Activated CD8-positive, alpha-beta T cell treated with anti-CD3 and anti-CD28 coated beads for 36 hours (primary cell): ENCODE data around the gene MEGF11. TPM values are rescaled to one million over a fixed set of nuclear protein-coding genes. Genes with fewer than 3 reads are reported as not detected.
A peak's percentile ranks its signal among the peaks of the same experiment; 100 is the strongest.
"Not testable (repeated sequence)": the region's sequence is repeated elsewhere in the genome, so short reads cannot be mapped to it uniquely, and the experiment has no call there.

ENCODE experiments used
- ATAC-seq: fragments of 200-7000 bp; cut with Tn5 transposase; one replicate; pipeline ENCODE4 v1.10.0; 2021; ENCODE audit warnings: mild to moderate bottlenecking, moderate library complexity
- CTCF ChIA-PET: fragments of 350-600 bp; sonication (Branson Sonifier 250); formaldehyde crosslinking; loops from one replicate; lab custom pipeline; 2021; ENCODE audit warnings: antibody characterized with exemption; lab: Charles Lee
- POLR2A ChIA-PET: fragments of 350-600 bp; sonication (Branson Sonifier 250); formaldehyde crosslinking; loops from one replicate; lab custom pipeline; 2021; ENCODE audit warnings: antibody characterized with exemption; lab: Charles Lee
- DNase-seq: peaks from one replicate; pipeline ENCODE4 v3.0.0-alpha.2; 2020
- H3K27ac Mint-ChIP-seq: one replicate; pipeline ENCODE4 v1.8.0; 2021; ENCODE audit warnings: mild to moderate bottlenecking, mixed read lengths
- H3K27me3 Mint-ChIP-seq: one replicate; pipeline ENCODE4 v1.8.0; 2021; ENCODE audit warnings: mixed read lengths
- H3K36me3 Mint-ChIP-seq: one replicate; pipeline ENCODE4 v1.8.0; 2021; ENCODE audit warnings: low read depth, mixed read lengths
- H3K4me1 Mint-ChIP-seq: one replicate; pipeline ENCODE4 v1.8.0; 2021; ENCODE audit warnings: low read depth, mixed read lengths
- H3K4me3 Mint-ChIP-seq: one replicate; pipeline ENCODE4 v1.8.0; 2021; ENCODE audit warnings: mild to moderate bottlenecking, moderate library complexity, mixed read lengths
- H3K9me3 Mint-ChIP-seq: one replicate; pipeline ENCODE4 v1.8.0; 2021; ENCODE audit warnings: mixed read lengths
- CTCF ChIP-seq: fragments of 200-600 bp; IDR thresholded peaks from one replicate; pipeline ENCODE4 v1.8.0; 2022; ENCODE audit warnings: antibody characterized with exemption, mild to moderate bottlenecking
- intact Hi-C: fragments of 100-400 bp; cut with micrococcal nuclease; formaldehyde crosslinking; loops from one replicate; pipeline ENCODE4 v1.10.0; 2022
- total RNA-seq, 2 experiments: library from RNA; stranded (reverse); gene quantifications; one replicate each; pipeline ENCODE4 v1.2.3, GENCODE V29; 2021

Gene MEGF11
- total RNA-seq, 2 experiments from 2014 or later: not detected

DNA sequence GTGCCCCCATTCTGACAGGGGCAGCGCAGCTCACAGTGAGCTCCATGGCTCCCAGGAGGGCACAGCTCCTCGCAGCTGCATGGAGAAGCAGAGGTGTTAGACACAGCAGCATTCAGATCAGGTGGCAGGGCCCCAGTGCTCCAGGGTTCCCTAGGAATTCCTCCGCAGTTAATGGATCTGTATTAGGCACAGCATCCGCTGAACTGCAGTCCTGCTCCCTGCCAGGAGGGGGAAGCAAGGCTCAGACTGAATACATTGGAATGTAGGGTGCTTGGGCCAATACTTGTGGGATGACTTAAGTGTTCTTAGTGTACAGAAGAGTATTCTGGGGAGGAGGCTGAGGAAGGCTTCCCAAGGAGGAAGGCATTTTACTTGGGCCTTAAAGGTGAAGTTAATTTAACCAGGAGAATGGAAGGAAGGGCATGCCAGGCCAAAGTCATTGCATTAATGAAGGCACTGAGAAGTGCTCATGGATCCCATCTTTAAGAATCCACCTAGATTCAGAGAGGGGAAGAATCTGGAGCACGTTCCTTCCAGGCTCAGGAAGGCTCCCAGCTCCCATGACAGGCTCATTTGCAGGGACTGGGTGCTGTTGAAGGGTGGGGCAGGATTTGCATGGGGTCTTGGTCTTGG, 272.6 kb downstream of the MEGF11 start:
- DNase-seq (peak; percentile 53), ATAC-seq (no peak)
- H3K36me3 Mint-ChIP-seq: no peaks in the 10 kb centered on the region
- no peaks in the 10 kb centered on the region for H3K9me3 Mint-ChIP-seq
- no peak overlapping the region for H3K4me3 Mint-ChIP-seq
- CTCF ChIA-PET: interaction anchor here (0.7 to 2.1 kb wide), 5 partner anchors 18 to 251 kb away, joined by 3 to 8 read pairs (median 3); no protein-coding TSS in a partner anchor
- H3K4me1 Mint-ChIP-seq: peaks cover 5% of the 10 kb centered on the region
- intact Hi-C loops: no loop called here
- peaks cover 14% of the 10 kb centered on the region for H3K27me3 Mint-ChIP-seq
- POLR2A ChIA-PET: interaction anchor here (0.7 kb wide), 1 partner anchor 43 kb away, joined by 4 read pairs; no protein-coding TSS in a partner anchor
- no peak overlapping the region for H3K27ac Mint-ChIP-seq
- TF ChIP-seq CTCF: peak; percentile 59

- intact Hi-C loops: no loop called here
- no peaks in the 10 kb centered on the region for H3K36me3 Mint-ChIP-seq
- ATAC-seq (no peak), DNase-seq (no peak)
- ChIA-PET POLR2A (no interaction called here), CTCF (no interaction called here)
- peaks cover 12% of the 10 kb centered on the region for H3K27me3 Mint-ChIP-seq
- no peak overlapping the region for H3K4me3 Mint-ChIP-seq
- no peak overlapping the region for H3K27ac Mint-ChIP-seq
- no peaks in the 10 kb centered on the region for H3K9me3 Mint-ChIP-seq
- peaks cover 5% of the 10 kb centered on the region for H3K4me1 Mint-ChIP-seq
- no peak for TF ChIP-seq CTCF
Observed at GRCh38 chr15:65979837-65980236, 273.7 kb downstream of the MEGF11 start.

GRCh38 chr15:65979316-65979715, 274.2 kb downstream of the MEGF11 start:
- ATAC-seq: no peak
- no peak overlapping the region for H3K27ac Mint-ChIP-seq
- H3K4me1 Mint-ChIP-seq: peaks cover 5% of the 10 kb centered on the region
- H3K4me3 Mint-ChIP-seq: no peak overlapping the region
- no peak for TF ChIP-seq CTCF
- H3K9me3 Mint-ChIP-seq: no peaks in the 10 kb centered on the region
- DNase-seq: no peak
- POLR2A ChIA-PET: no interaction called here
- H3K27me3 Mint-ChIP-seq: peaks cover 12% of the 10 kb centered on the region
- CTCF ChIA-PET: no interaction called here
- intact Hi-C loops: no loop called here
- H3K36me3 Mint-ChIP-seq: no peaks in the 10 kb centered on the region

DNA sequence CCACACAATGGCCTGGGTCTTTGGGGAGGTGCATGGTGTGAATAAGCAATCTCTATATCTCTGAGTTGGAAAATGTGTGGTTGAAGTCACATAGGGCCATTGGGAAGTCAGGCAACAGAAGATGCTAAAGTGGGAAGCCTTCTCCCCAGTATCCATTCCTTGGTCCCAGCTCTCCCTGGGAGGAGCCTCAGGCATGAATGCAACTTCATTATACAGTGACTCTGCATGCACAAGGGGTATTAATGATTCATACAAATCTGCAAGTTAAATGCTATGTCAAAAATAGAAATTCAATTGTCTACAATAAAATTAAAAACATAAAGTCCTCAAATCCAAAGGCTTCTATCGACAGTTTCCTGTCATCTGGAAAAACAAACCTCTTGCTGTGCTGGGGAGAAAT, 275.4 kb downstream of the MEGF11 start:
- Mint-ChIP-seq H3K36me3 (no peaks in the 10 kb centered on the region), H3K9me3 (no peaks in the 10 kb centered on the region)
- intact Hi-C loops: no loop called here

DNA sequence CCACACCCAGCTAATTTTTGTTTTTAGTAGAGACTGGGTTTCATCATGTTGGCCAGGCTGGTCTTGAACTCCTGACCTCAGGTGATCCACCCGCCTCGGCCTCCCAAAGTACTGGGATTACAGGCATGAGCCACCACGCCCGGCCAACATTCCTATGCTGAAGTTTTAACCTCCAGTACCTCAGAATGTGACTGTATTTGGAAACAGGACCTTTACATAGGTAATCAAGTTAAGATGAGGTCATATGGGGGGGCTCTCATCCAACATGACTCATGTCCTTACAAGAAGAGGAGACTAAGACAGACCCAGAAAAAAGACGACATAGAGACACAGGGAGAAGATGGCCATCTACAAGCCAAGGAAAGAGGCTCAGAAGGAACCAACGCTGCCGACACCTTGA, 277.4 kb downstream of the MEGF11 start:
- POLR2A ChIA-PET, H3K4me1 Mint-ChIP-seq, CTCF ChIA-PET, DNase-seq, H3K36me3 Mint-ChIP-seq, intact Hi-C loops, ATAC-seq, H3K9me3 Mint-ChIP-seq, H3K4me3 Mint-ChIP-seq, H3K27ac Mint-ChIP-seq: not testable (repeated sequence)
- H3K27me3 Mint-ChIP-seq: peaks cover 11% of the 10 kb centered on the region

More for the DNA sequence above, 275.4 kb downstream of the MEGF11 start:
- Mint-ChIP-seq H3K4me3 (no peak overlapping the region), H3K27me3 (peaks cover 14% of the 10 kb centered on the region), H3K27ac (no peak overlapping the region), H3K4me1 (peaks cover 5% of the 10 kb centered on the region)
- ATAC-seq: no peak
- ChIA-PET CTCF (no interaction called here), POLR2A (no interaction called here)
- DNase-seq: no peak
- TF ChIP-seq CTCF: no peak

DNA sequence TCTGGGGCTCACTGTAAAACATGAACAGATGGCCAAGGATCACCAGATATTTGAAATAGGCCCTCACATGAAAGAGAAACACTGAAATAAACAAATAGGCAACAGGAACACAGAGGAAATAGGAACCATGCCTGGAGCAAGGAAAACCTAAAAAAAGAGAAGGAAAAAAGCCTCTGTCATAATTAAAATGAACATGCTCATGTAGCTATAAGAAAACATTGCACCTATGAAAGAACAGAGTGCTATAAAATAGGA, 281.9 kb downstream of the MEGF11 start:
- Mint-ChIP-seq H3K9me3 (no peaks in the 10 kb centered on the region), H3K4me1 (no peaks in the 10 kb centered on the region), H3K27me3 (peaks cover 21% of the 10 kb centered on the region), H3K27ac (no peak overlapping the region), H3K4me3 (no peak overlapping the region), H3K36me3 (no peaks in the 10 kb centered on the region)
- ATAC-seq (no peak), DNase-seq (no peak)
- ChIA-PET POLR2A (no interaction called here), CTCF (no interaction called here)
- intact Hi-C loops: no loop called here
- no peak for TF ChIP-seq CTCF
